ENCODE results near the gene PFDN6. TPM values are rescaled to one million over a fixed set of nuclear protein-coding genes. Genes with fewer than 3 reads are reported as not detected.

The PFDN6 gene
- total and polyA plus RNA-seq, 2 of the 13 experiments (the other 11 are each of a cell fraction or from before 2014, with no cell fraction given), result 75.5 to 87.0 TPM

GRCh38 chr6:33271468-33272274 lies 17.7 kb upstream of the PFDN6 start, which contains the start of the genes RPS18 and VPS52 (continued):
- peak; percentile 76; the same call in 1 of the 2 replicates for TF ChIP-seq THAP7 (CRISPR knock-in tag; IDR thresholded peaks at IDR 0.05)
- no peak for TF ChIP-seq ZBTB46 (CRISPR knock-in tag; IDR thresholded peaks at IDR 0.05; ENCODE audit: borderline replicate concordance)
- TF ChIP-seq ZNF777 (CRISPR knock-in tag; IDR thresholded peaks at IDR 0.05), result 0 out of 2 replicates have a peak, but pooled peaks have one; percentile 30
- peak; percentile 88; the same call in 1 of the 2 replicates for TF ChIP-seq SALL2 (CRISPR knock-in tag; IDR thresholded peaks at IDR 0.05)
- TF ChIP-seq SNAI1 (CRISPR knock-in tag; IDR thresholded peaks at IDR 0.05; ENCODE audit: borderline replicate concordance), result peak; percentile 56; the same call in 1 of the 2 replicates
- TF ChIP-seq ZNF33A (CRISPR knock-in tag; IDR thresholded peaks at IDR 0.05; ENCODE audit: borderline replicate concordance), result no peak; the same call in 1 of the 2 replicates
- peak; percentile 60; the same call in 1 of the 2 replicates for TF ChIP-seq KDM1A (CRISPR knock-in tag; IDR thresholded peaks at IDR 0.05)
- peak; percentile 82; the same call in 1 of the 2 replicates for TF ChIP-seq ZFP91 (CRISPR knock-in tag; IDR thresholded peaks at IDR 0.05; ENCODE audit: borderline replicate concordance)
- peak in 1 of 2 experiments; percentile 58; a peak in 2 of 4 replicates for TF ChIP-seq ATF4 (CRISPR knock-in tag; IDR thresholded peaks at IDR 0.05)
- TF ChIP-seq ATF6 (CRISPR knock-in tag; conservative IDR thresholded peaks at IDR 0.05), result peak; percentile 90; the same call in 1 of the 2 replicates
- peak; percentile 69 for TF ChIP-seq RXRA (CRISPR knock-in tag; IDR thresholded peaks at IDR 0.05)
- no peak for TF ChIP-seq SCMH1 (CRISPR knock-in tag; IDR thresholded peaks at IDR 0.05; ENCODE audit: borderline replicate concordance)
- no peak for TF ChIP-seq ZNF703 (CRISPR knock-in tag; IDR thresholded peaks at IDR 0.05; ENCODE audit: borderline replicate concordance)
- TF ChIP-seq ZNF143 (CRISPR knock-in tag; IDR thresholded peaks at IDR 0.05), result peak; percentile 79
- TF ChIP-seq ZSCAN21 (CRISPR knock-in tag; IDR thresholded peaks at IDR 0.05; ENCODE audit: borderline replicate concordance), result peak; percentile 52; the same call in 1 of the 2 replicates
- TF ChIP-seq THAP9 (CRISPR knock-in tag; IDR thresholded peaks at IDR 0.05; ENCODE audit: borderline replicate concordance), result peak; percentile 97
- TF ChIP-seq MTF2 (CRISPR knock-in tag; IDR thresholded peaks at IDR 0.05; ENCODE audit: borderline replicate concordance), result 0 out of 2 replicates have a peak, but pooled peaks have one; percentile 65
